Esophagus squamous epithelium (tissue), 5 donors: ENCODE measurements around the gene C2orf74. TPM values are rescaled to one million over a fixed set of nuclear protein-coding genes. Genes with fewer than 3 reads are reported as not detected.

Source experiments
- DNase-seq: peaks from one replicate; lab custom pipeline; 2025; lab: John Stamatoyannopoulos, UW
- H3K27ac ChIP-seq, 4 donors: fragments of 200-600 bp; sonication (generic); one replicate each; pipeline ENCODE4 v1.5.1; 2016 to 2019; ENCODE audit warnings: mild to moderate bottlenecking in 1 of 4
- H3K27me3 ChIP-seq, 4 donors: fragments of 200-600 bp; sonication (generic); 1 replicate in 3 of 4; 2 replicates in 1 of 4; pipeline versions ENCODE4 v1.5.1 to v1.6.0; 2017 to 2021; ENCODE audit warnings: antibody characterized with exemption in 1 of 4
- H3K36me3 ChIP-seq, 3 donors: fragments of 200-600 bp; sonication (generic); one replicate each; pipeline ENCODE4 v1.5.1; 2016 to 2019
- H3K4me1 ChIP-seq, 3 donors: fragments of 200-600 bp; sonication (generic); one replicate each; pipeline ENCODE4 v1.5.1; 2017 to 2019
- H3K4me3 ChIP-seq, 4 donors: fragments of 200-600 bp; sonication (generic); 1 replicate in 3 of 4; 2 replicates in 1 of 4; pipeline ENCODE4 v1.5.1; 2016 to 2019; ENCODE audit warnings: mild to moderate bottlenecking in 2 of 4, moderate library complexity in 1 of 4
- H3K9me3 ChIP-seq, 3 donors: fragments of 200-600 bp; sonication (generic); one replicate each; pipeline ENCODE4 v1.5.1; 2016 to 2019
- CTCF ChIP-seq, 6 experiments: fragments of 450-650 bp in 4 of 6; fragments of 200-600 bp in 2 of 6; sonication (generic) in 2 of 6; IDR thresholded peaks; one replicate each; pipeline ENCODE4 v1.5.1; 2016 to 2019; ENCODE audit warnings: antibody characterized with exemption in 6 of 6, mild to moderate bottlenecking in 4 of 6, moderate library complexity in 4 of 6
- POLR2A ChIP-seq, 4 donors: fragments of 450-650 bp; IDR thresholded peaks; one replicate each; pipeline ENCODE4 v1.6.1; 2017; ENCODE audit warnings: antibody characterized with exemption in 4 of 4, mild to moderate bottlenecking in 4 of 4, moderate library complexity in 3 of 4
- WGBS, 2 donors: methylation state at CpG; one replicate each; pipeline ENCODE4 v1.1.5; 2018; 5-methylcytosine and 5-hydroxymethylcytosine counted together
- intact Hi-C: fragments of 100-400 bp; cut with DNase I; formaldehyde crosslinking; loops from one replicate; pipeline ENCODE4 v1.15.0; 2022
- total RNA-seq, 4 donors: library from RNA; depleted of rRNA; stranded (reverse); fragments of >200 nt; gene quantifications; one replicate each; pipeline ENCODE4 v1.1.0, GENCODE V29; 2016
- donor health status: DM: yes; HTN: yes; CAD: no.

The C2orf74 gene
- 10 to 100 TPM in 1 of 4 donors, 1 to 10 TPM in 3; 3.2 to 15.1 (median 8.7) TPM for total RNA-seq

GRCh38 chr2:61161888-61162287 lies at the start of gene C2orf74:
Gene C2orf74 (plus strand): TSS chr2:61162188. CDS start chr2:61162515, 327 bp downstream.
- Histone ChIP-seq H3K4me3 (no peak within 1 kb of the TSS), H3K4me1 (no peaks in the 10 kb centered on the region), H3K27ac (no peak within 1 kb of the TSS), H3K27me3 (no peaks in the 10 kb centered on the region), H3K36me3 (peaks cover 0 to 82% (median 5%) of the 10 kb centered on the region in 3 donors), H3K9me3 (no peaks in the 10 kb centered on the region)
- WGBS, 2 donors: 89 to 91% methylated on average over 3 to 5 of the region's 5 CpGs
- DNase-seq: no peak
- TF ChIP-seq CTCF (IDR thresholded peaks at IDR 0.05) (no peak), POLR2A (IDR thresholded peaks at IDR 0.05) (no peak)
- intact Hi-C loops: no loop called here

- H3K4me1 ChIP-seq: no peaks in the 10 kb centered on the region
- no peak overlapping the region for H3K27ac ChIP-seq
- no peaks in the 10 kb centered on the region for H3K27me3 ChIP-seq
- TF ChIP-seq POLR2A (IDR thresholded peaks at IDR 0.05): no peak
- TF ChIP-seq CTCF (IDR thresholded peaks at IDR 0.05): no peak
- no peak for DNase-seq
- intact Hi-C loops: no loop called here
- H3K36me3 ChIP-seq: peaks cover 0 to 84% (median 0%) of the 10 kb centered on the region in 3 donors
- H3K9me3 ChIP-seq: no peaks in the 10 kb centered on the region
- no peak overlapping the region for H3K4me3 ChIP-seq
- 68 to 98% methylated on average over 6 of the region's 6 CpGs for WGBS, 2 donors
Measured at GRCh38 chr2:61114147-61114546, 47.8 kb upstream of the C2orf74 start.

- H3K27ac ChIP-seq: no peak overlapping the region
- no peaks in the 10 kb centered on the region for H3K9me3 ChIP-seq
- peaks cover 0 to 82% (median 0%) of the 10 kb centered on the region in 3 donors for H3K36me3 ChIP-seq
- DNase-seq: no peak
- no peak for TF ChIP-seq POLR2A (IDR thresholded peaks at IDR 0.05)
- no peak for TF ChIP-seq CTCF (IDR thresholded peaks at IDR 0.05)
- WGBS, 2 donors: 94 to 98% methylated on average over 2 of the region's 2 CpGs
- no peaks in the 10 kb centered on the region for H3K27me3 ChIP-seq
- H3K4me1 ChIP-seq: no peaks in the 10 kb centered on the region
- no peak overlapping the region for H3K4me3 ChIP-seq
- intact Hi-C loops: no loop called here
Measured at GRCh38 chr2:61116302-61116701, 45.7 kb upstream of the C2orf74 start.

GRCh38 chr2:61117534-61117933 lies 44.5 kb upstream of the C2orf74 start:
- H3K9me3 ChIP-seq: no peaks in the 10 kb centered on the region
- H3K4me1 ChIP-seq: no peaks in the 10 kb centered on the region
- peaks cover 0 to 79% (median 0%) of the 10 kb centered on the region in 3 donors for H3K36me3 ChIP-seq
- H3K4me3 ChIP-seq: no peak overlapping the region
- TF ChIP-seq CTCF (IDR thresholded peaks at IDR 0.05): no peak
- TF ChIP-seq POLR2A (IDR thresholded peaks at IDR 0.05): no peak
- no peaks in the 10 kb centered on the region for H3K27me3 ChIP-seq
- H3K27ac ChIP-seq: no peak overlapping the region
- intact Hi-C loops: no loop called here
- no peak for DNase-seq
- 92 to 94% methylated on average over 1 of the region's 1 CpG for WGBS, 2 donors

GRCh38 chr2:61125123-61125710 lies 36.8 kb upstream of the C2orf74 start:
- no peak for TF ChIP-seq CTCF (IDR thresholded peaks at IDR 0.05)
- TF ChIP-seq POLR2A (IDR thresholded peaks at IDR 0.05): no peak
- H3K4me1 ChIP-seq: no peaks in the 10 kb centered on the region
- no peaks in the 10 kb centered on the region for H3K9me3 ChIP-seq
- H3K27me3 ChIP-seq: no peaks in the 10 kb centered on the region
- H3K36me3 ChIP-seq: peaks cover 0 to 21% (median 0%) of the 10 kb centered on the region in 3 donors
- intact Hi-C loops: no loop called here
- no peak overlapping the region for H3K4me3 ChIP-seq
- no peak for DNase-seq
- WGBS, 2 donors: 84 to 88% methylated on average over 3 of the region's 3 CpGs
- no peak overlapping the region for H3K27ac ChIP-seq
